ENCODE data around the gene DMD. TPM values are rescaled to one million over a fixed set of nuclear protein-coding genes. Genes with fewer than 3 reads are reported as not detected.

Gene DMD
- total RNA-seq, 2 donors from 2014 or later: 0.43 to 2.0 TPM

GRCh38 chrX:31909850-31910572 is 1301.3 kb downstream of the DMD start:
- DNase-seq (ENCODE audit: low spot score in 2 of 2) (no peak), ATAC-seq (no peak)
- H3K27ac Mint-ChIP-seq: no peak overlapping the region
- peaks cover 0 to 10% of the 10 kb centered on the region in 2 donors for H3K9me3 Mint-ChIP-seq
- H3K36me3 Mint-ChIP-seq: no peaks in the 10 kb centered on the region

GRCh38 chrX:31894152-31894551 is 1317.2 kb downstream of the DMD start:
- ATAC-seq (no peak), DNase-seq (ENCODE audit: low spot score in 2 of 2) (no peak)
- Mint-ChIP-seq H3K9me3 (no peaks in the 10 kb centered on the region), H3K36me3 (no peaks in the 10 kb centered on the region), H3K27ac (no peak overlapping the region)

GRCh38 chrX:31893525-31893924 is 1317.8 kb downstream of the DMD start:
- ATAC-seq: no peak
- H3K9me3 Mint-ChIP-seq: no peaks in the 10 kb centered on the region

GRCh38 chrX:31889088-31889487 is 1322.3 kb downstream of the DMD start:
- Mint-ChIP-seq H3K27ac (no peak overlapping the region), H3K36me3 (no peaks in the 10 kb centered on the region), H3K9me3 (no peaks in the 10 kb centered on the region)
- no peak for DNase-seq (ENCODE audit: low spot score in 2 of 2)
- no peak for ATAC-seq

More at GRCh38 chrX:31893525-31893924, 1317.8 kb downstream of the DMD start:
- no peak for DNase-seq (ENCODE audit: low spot score in 2 of 2)
- Mint-ChIP-seq H3K36me3 (no peaks in the 10 kb centered on the region), H3K27ac (no peak overlapping the region)

GRCh38 chrX:31884535-31884934 is 1326.8 kb downstream of the DMD start:
- Mint-ChIP-seq H3K27ac (no peak overlapping the region), H3K9me3 (no peaks in the 10 kb centered on the region), H3K36me3 (no peaks in the 10 kb centered on the region)
- DNase-seq (ENCODE audit: low spot score in 2 of 2) (no peak), ATAC-seq (no peak)

GRCh38 chrX:31872007-31872406 is 1339.3 kb downstream of the DMD start:
- DNase-seq (ENCODE audit: low spot score in 2 of 2): no peak
- Mint-ChIP-seq H3K27ac (no peak overlapping the region), H3K36me3 (no peaks in the 10 kb centered on the region), H3K9me3 (peaks cover 0 to 3% of the 10 kb centered on the region in 2 donors)
- no peak for ATAC-seq

- DNase-seq (ENCODE audit: low spot score in 2 of 2): no peak
- ATAC-seq: no peak
- Mint-ChIP-seq H3K27ac (no peak overlapping the region), H3K9me3 (peaks cover 0 to 7% of the 10 kb centered on the region in 2 donors), H3K36me3 (no peaks in the 10 kb centered on the region)
Observed at GRCh38 chrX:31870267-31870666, 1341.1 kb downstream of the DMD start.

- Mint-ChIP-seq H3K9me3 (no peaks in the 10 kb centered on the region), H3K36me3 (no peaks in the 10 kb centered on the region)
Observed at GRCh38 chrX:31860686-31861085, 1350.7 kb downstream of the DMD start.

GRCh38 chrX:31858915-31859314 is 1352.4 kb downstream of the DMD start:
- DNase-seq (ENCODE audit: low spot score in 2 of 2) (no peak), ATAC-seq (no peak)
- Mint-ChIP-seq H3K36me3 (no peaks in the 10 kb centered on the region), H3K27ac (no peak overlapping the region), H3K9me3 (no peaks in the 10 kb centered on the region)

More at GRCh38 chrX:31860686-31861085, 1350.7 kb downstream of the DMD start:
- DNase-seq (ENCODE audit: low spot score in 2 of 2): no peak
- H3K27ac Mint-ChIP-seq: no peak overlapping the region
- no peak for ATAC-seq

- ATAC-seq (no peak), DNase-seq (ENCODE audit: low spot score in 2 of 2) (no peak)
- H3K9me3 Mint-ChIP-seq: peaks cover 0 to 5% of the 10 kb centered on the region in 2 donors
- H3K36me3 Mint-ChIP-seq: no peaks in the 10 kb centered on the region
- H3K27ac Mint-ChIP-seq: no peak overlapping the region
Observed at GRCh38 chrX:31854716-31855115, 1356.6 kb downstream of the DMD start.

GRCh38 chrX:31851761-31852160 is 1359.6 kb downstream of the DMD start:
- DNase-seq (ENCODE audit: low spot score in 2 of 2): no peak
- no peaks in the 10 kb centered on the region for H3K36me3 Mint-ChIP-seq
- H3K27ac Mint-ChIP-seq: no peak overlapping the region
- ATAC-seq: no peak
- H3K9me3 Mint-ChIP-seq: peaks cover 0 to 5% of the 10 kb centered on the region in 2 donors

- ATAC-seq (no peak), DNase-seq (ENCODE audit: low spot score in 2 of 2) (no peak)
- Mint-ChIP-seq H3K27ac (no peak overlapping the region), H3K9me3 (peaks cover 0 to 5% of the 10 kb centered on the region in 2 donors), H3K36me3 (no peaks in the 10 kb centered on the region)
Observed at GRCh38 chrX:31847773-31848172, 1363.6 kb downstream of the DMD start.

- ATAC-seq (no peak), DNase-seq (ENCODE audit: low spot score in 2 of 2) (no peak)
- Mint-ChIP-seq H3K27ac (no peak overlapping the region), H3K36me3 (no peaks in the 10 kb centered on the region), H3K9me3 (no peaks in the 10 kb centered on the region)
Observed at GRCh38 chrX:31845003-31845402, 1366.3 kb downstream of the DMD start.

- DNase-seq (ENCODE audit: low spot score in 2 of 2) (no peak), ATAC-seq (no peak)
- H3K9me3 Mint-ChIP-seq: no peaks in the 10 kb centered on the region
- no peaks in the 10 kb centered on the region for H3K36me3 Mint-ChIP-seq
- no peak overlapping the region for H3K27ac Mint-ChIP-seq
Observed at GRCh38 chrX:31838617-31839016, 1372.7 kb downstream of the DMD start.

GRCh38 chrX:31837445-31838049 is 1373.8 kb downstream of the DMD start:
- H3K36me3 Mint-ChIP-seq: no peaks in the 10 kb centered on the region

GRCh38 chrX:31836479-31836878 is 1374.9 kb downstream of the DMD start:
- ATAC-seq: no peak
- H3K27ac Mint-ChIP-seq: no peak overlapping the region
- DNase-seq (ENCODE audit: low spot score in 2 of 2): no peak

More at GRCh38 chrX:31837445-31838049, 1373.8 kb downstream of the DMD start:
- Mint-ChIP-seq H3K9me3 (no peaks in the 10 kb centered on the region), H3K27ac (no peak overlapping the region)
- ATAC-seq (no peak), DNase-seq (ENCODE audit: low spot score in 2 of 2) (no peak)

GRCh38 chrX:31832263-31832662 is 1379.1 kb downstream of the DMD start:
- no peak for ATAC-seq

More at GRCh38 chrX:31836479-31836878, 1374.9 kb downstream of the DMD start:
- H3K9me3 Mint-ChIP-seq: no peaks in the 10 kb centered on the region
- no peaks in the 10 kb centered on the region for H3K36me3 Mint-ChIP-seq

More at GRCh38 chrX:31832263-31832662, 1379.1 kb downstream of the DMD start:
- Mint-ChIP-seq H3K36me3 (no peaks in the 10 kb centered on the region), H3K9me3 (no peaks in the 10 kb centered on the region), H3K27ac (no peak overlapping the region)
- DNase-seq (ENCODE audit: low spot score in 2 of 2): no peak
